ENCODE data around the gene SYNJ2.
A peak's percentile ranks its signal among the peaks of the same experiment; 100 is the strongest.

SYNJ2 gene

DNA sequence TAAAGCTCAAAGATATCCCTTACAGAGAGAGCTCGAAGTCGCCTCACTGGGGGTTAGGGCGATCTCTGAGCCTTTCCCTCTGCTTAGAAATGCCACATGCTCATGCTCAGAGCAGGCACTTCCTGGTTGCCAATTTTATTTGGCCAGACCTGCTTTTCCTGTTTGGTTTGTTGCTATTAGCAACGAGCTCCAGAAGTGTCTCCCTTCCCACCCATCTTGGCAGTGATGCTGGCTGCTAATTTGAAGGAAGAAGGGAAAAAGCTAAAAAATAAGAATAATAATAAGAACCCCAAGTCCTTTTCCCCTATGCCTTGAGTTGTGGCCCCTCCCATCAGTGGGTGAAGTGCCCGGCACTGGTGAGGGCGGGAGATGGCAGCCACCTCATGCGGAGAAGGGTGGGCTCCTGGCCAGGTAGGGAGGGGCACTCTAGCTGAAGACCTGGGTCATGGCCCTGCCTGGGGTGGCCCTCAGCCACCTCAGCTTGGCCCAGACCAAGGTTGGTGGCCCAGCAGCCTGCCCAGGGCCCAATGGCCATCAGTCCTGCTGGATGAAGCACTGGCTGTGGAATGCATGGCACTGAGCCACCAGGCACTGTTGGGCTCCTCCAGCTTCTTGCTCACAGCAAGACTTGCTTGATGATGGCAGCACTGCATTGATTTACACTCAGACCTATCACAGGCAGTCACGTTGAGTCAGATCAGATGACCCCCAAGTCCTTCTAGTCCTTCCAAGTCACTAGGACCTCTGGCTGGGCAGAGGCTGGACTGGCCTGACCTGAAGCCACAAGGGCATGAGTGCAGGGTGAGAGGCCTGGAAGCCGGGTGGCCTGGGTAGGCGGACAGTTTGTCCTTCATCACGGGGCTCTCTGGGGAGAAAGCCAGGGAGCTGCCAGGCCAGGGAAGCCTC lies 79.0 kb downstream of the SYNJ2 start:
- no peak for DNase-seq (ENCODE audit: low read depth)

DNA sequence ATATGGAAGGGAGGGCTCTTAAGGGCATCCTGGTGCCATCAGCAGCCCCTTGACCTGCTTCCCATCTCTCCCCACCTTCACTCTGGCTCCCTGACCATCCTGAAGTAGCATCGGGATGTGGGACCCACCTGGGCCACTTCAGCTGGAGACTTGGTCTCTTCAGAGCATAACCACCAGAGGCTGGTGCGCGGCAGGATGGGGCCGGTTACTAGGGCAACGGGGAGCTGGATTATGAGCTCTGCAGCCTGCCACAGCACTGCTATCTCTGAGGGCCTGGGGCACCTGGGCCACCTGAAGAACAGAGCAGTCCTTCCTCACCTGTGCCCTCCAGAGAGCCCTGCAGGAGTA lies 79.7 kb downstream of the SYNJ2 start:
- no peak for DNase-seq (ENCODE audit: low read depth)

DNA sequence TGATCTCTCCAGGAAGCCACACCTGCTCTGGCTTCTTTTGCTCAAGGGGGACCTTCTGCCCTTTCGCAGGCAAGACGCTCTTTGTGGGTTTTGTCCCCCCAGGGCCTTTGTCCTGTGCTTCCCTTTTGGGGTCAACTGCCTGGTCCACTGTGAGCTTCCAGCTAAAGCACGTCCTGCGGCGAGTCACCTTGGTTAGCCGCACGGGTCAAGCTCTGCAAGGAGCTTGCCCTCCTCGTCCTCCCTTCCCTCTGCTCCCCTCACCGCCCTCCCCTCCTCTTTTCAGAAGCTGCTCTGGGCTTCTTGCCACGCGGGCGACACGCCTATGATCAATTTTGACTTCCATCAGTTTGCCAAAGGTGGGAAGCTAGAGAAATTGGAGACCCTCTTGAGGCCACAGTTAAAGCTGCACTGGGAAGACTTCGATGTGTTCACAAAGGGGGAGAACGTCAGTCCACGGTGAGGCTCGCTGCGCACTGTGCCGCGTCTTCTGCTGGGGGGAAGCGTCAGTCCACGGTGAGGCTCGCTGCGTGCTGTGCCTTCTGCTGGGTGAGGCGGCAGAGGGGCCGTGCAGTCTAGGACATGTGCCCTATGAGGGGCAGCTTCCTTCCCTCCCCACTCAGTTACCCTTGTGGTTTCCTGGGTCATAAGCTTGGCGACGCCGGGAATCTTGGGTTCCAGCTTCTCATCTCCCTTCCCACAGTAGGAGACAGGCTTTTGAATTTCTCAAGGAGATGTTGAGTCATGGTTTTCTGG lies 80.2 kb downstream of the SYNJ2 start:
- no peak for DNase-seq (ENCODE audit: low read depth)

DNA sequence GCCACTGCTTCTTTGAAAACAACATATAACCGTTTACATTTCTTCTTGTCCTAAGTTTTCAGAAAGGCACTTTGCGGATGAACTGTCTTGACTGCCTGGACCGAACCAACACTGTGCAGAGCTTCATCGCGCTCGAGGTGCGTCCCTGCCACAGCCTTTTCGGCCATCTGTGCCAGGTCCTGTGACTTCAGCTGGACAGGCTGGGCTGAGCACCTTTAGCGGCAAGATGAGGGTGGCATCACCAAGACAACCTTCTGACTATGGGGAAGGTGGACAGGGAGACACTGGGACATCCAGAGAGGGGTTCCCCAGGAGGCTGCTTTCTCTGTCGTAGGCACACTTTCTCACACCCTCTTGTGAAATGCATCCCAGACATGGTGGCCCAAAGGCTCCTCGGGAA lies 82.1 kb downstream of the SYNJ2 start:
- DNase-seq (ENCODE audit: low read depth): no peak

DNA sequence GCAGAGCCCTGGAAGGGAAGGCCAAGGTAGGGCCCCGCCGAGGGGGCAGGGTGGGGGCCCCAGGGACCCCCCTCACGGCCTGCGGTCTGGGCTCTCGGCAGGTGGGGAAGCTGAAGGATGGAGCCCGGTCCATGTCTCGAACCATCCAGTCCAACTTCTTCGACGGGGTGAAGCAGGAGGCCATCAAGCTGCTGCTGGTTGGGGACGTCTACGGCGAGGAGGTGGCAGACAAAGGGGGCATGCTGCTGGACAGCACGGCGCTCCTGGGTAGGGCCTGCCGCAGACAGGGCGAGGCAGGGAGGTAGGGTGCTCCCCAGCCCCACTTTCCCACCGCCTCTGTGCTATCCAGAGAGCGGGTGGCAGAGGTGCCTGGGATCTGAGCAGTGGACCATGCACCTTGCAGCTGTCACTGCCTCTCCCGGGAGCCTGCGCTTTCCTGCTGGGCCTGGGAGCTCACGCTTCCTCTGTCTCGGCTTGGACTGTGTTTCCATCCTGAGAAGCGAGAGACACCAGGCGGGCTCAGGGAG lies 83.1 kb downstream of the SYNJ2 start:
- no peak for DNase-seq (ENCODE audit: low read depth)

DNA sequence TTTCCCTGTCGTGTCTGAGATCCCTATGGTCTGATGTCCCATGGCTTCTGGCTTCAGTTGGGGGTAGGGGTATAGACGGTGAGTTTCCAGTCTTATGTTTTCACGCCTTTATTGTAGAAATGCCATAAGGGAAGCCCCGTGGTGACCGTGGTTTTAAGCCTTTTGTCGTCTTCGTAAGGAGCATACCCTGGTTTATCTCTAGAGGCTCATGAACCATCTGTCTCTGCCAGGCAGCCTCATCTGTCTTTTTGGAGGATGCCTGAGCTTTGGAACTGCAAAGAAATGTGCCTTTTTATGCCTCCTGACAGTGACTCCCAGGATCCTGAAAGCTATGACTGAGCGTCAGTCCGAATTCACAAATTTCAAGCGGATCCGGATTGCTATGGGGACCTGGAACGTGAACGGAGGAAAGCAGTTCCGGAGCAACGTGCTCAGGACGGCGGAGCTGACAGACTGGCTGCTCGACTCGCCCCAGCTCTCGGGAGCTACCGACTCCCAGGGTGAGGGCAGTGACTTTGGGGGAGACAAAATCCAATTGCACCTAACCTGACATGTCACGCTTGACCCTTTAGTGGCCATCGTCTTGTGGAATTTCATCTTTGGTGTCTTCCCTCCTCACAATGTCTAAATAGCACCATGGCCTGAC lies 84.6 kb downstream of the SYNJ2 start:
- no peak for DNase-seq (ENCODE audit: low read depth)

DNA sequence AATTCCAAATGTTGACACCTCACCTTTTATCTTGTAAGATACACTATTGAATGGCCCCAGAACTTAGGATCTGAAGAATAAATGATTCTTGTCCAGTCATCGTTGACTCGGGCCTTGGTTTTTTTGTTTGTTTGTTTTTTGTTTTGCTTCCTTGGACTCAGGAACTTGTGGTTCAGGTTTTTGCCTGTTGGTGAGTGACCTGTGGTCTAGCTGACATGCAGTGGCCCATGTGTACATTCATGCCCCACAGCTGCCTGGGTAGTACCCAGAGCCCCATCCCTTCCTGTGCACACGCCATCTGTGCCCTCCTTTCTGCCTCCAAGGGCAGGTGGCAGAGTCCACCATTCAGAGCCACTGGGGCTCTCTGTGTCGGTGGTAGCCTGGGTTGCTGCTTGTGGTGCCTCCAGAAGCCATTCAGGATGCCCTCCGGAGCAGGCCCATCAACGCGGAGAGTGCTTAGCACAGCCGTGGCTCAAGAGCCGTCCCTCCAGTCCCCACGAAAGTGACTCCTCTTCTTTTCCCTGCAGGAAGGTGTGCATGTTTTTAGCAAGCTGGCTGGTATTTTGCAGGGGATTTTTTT lies 85.9 kb downstream of the SYNJ2 start:
- DNase-seq (ENCODE audit: low read depth): no peak

DNA sequence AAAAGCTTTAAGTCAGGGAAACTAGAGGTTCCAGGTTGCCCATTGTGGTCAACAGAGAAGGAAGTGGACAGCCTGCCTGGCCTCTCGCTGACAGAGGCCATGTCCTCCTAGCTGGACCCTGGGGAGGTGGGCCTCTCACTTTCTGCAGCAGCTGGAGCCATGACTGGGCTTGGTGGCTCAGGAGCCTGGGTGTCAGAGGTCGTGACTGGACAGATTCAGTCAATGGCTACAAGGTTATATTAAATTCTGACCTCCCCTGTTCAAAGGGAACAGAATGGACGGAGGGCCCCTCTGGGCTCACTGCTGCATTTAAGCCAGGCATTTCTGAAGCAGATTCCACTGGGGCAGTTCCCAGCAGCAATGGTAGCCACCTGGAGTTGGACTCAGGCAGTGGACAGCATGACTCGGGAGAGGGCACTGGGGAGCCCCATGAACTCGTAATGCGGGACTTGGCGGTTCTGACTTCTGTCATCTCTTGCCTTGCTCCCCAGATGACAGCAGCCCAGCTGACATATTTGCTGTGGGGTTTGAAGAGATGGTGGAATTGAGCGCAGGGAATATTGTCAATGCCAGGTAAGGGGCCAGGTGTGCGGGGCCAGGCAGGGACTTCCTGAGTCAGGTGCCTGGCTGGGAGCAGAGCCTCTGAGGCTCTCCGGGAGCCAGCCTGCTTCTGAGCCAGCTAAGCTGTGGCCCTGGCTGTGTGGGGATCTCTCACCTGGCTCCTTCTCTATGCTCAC lies 86.7 kb downstream of the SYNJ2 start:
- DNase-seq (ENCODE audit: low read depth): no peak

DNA sequence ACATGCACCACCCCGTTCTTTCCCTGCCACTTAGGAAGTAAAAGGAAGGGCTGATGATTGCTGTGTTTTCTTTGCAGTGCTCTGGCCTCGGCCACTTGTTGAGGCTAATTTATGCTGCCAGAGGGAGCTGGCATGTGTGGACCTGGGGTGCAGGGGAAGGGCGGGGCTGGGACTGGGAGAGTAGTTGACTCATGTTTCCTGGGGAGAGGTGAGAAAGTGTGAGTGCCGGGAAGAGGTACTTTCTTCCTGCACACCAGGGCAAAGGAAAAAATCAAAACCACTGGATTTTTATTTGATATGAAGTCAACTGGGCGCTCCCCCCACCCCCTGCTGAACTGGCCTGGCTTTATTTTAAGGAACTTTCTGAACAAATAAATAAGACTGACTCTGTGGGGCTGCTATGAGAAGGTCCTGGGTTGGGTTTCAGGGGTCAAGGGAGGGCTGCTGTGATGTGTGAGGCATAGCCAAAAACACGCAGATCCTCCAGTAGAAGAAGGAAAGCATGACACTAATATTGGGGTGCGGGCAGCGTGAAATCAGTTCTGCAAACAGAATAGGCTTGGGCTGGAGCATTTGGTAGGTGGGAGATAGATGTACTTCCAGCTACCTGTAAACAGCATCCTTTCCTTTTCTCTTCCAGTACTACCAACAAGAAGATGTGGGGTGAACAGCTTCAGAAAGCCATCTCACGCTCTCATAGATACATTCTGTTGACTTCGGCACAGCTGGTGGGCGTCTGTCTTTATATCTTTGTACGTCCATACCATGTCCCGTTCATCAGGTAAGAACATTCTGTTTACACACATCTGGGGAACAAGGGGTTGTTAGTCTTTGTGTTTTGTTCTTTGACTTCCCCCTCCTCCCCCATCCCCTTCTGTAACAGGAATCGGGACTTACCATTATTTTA lies 87.5 kb downstream of the SYNJ2 start:
- DNase-seq (ENCODE audit: low read depth): no peak

DNA sequence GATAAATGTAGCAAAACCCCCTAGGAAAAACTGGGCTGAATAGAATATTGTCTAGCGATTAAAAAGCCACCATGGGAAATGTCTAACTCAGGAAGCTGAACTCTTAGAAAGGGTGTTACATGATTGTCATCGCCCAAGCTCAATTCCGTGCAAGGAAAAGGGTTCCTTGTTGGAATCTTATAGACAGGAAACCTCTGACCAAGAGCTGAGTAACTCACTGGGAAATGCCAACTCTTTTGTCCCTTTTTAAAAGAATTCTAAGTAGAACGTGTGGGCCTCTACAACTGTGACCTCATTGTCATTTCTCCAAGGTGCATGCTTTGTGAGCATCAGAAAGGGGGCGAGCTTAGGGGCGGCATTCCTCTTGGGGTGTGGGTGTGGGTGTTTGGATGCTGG lies 88.1 kb downstream of the SYNJ2 start:
- DNase-seq (ENCODE audit: low read depth): no peak

DNA sequence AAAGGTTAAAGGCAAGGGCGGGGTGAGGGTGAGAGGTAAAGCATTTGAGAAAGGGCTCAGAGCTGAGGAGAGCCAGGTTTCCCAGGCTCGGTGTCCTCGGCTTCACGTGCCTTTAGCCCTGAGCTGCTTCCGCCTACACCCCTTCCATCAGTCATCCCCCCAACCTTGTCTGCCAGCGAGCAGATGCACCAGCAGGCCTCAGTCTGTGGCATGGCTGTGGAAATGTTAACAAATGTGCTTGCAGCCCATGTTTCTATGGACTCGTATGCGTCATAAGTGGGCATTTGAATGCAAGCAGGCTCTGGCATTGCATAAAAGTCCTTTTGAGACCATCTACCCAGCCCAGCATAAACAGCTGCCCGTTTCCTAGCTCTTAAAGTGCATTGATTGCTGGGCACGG lies 88.8 kb downstream of the SYNJ2 start:
- no peak for DNase-seq (ENCODE audit: low read depth)

DNA sequence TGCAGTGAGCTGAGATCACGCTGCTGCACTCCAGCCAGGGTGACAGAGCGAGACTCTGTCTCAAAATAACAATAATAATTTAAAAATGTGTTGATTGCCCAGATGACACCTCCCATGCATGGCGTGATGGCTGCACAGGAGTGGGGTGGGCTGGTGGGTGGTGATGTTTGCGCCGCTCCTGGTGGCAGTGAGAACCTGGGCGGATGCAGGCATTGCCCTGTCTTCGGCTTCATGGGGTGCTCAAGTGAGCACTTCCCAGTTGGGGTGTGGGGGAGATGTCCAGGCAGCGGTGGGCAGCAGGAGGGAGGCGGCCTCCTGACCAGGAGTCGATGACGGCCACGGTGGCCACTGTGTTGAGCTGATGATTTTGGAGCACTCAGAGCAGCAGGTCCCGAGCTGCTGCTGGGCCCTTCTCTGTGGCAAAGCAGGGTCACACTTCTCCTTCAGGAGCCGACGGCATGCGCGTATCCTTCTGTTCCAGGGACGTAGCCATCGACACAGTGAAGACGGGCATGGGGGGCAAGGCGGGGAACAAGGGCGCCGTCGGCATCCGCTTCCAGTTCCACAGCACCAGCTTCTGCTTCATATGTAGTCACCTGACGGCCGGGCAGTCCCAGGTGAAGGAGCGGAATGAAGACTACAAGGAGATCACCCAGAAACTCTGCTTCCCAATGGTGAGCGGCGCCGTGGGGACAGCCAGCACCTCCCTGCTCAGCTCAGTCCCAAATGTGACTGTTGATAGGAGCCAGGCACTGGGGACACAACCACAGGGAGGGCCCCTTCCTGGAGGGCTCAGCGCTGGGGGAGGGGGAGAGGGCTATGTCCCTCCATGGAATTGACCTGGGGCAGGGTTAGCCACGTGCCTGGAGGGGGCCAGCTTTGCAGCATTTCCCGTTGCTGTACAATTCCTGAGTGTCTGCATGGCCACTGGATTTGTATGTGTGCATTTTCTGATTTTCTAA lies 89.7 kb downstream of the SYNJ2 start:
- DNase-seq (ENCODE audit: low read depth): no peak

DNA sequence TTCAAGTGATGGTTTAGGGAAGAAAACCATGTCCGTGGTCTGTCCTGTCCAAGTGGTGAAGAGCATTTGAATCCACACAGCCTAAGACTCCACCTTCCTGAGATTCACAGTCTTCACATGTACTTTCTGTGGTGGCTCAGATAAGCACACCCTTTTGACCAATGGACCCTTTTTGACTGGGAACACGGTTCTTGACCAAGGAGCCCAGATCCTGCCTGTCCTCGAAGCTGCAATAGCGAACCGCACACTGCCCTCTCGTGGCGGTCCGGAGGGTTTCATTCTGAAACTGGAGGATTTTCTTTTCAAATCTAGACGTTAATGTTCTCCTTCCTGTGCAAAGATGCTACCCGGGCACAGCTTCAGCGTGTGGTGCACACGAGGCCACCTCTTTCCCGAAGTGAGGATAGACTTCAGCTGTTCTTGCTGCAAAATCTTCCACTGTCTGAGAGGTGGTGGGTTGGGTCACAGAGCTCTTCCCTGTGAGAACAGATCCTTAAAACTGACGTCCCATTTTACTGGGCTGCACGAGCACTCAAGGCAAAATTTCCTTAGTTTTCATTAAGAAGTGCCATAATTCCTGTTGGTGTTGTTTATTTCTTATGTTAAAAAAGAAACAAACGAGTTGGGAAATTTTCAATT lies 90.5 kb downstream of the SYNJ2 start:
- DNase-seq (ENCODE audit: low read depth): peak; percentile 47

DNA sequence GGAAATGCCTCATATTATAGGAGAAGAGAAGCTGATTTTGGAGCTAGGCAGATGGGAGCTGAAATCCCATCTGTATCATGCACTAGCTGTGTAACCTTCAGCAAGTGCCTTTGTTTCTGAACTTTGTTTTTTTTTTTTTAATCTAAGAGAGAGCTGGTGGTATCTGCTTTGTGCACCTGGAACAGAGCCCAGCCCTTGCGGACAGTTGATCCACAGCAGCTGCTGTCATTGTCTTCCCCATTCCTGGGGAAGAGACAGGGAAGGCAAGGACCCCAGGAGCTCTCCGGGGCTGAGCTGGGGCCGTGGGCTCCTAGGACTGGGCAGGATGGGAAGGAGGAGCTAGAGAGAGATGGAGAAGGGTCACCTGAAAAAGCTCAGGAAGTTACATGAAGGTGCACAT lies 92.1 kb downstream of the SYNJ2 start:
- no peak for DNase-seq (ENCODE audit: low read depth)

DNA sequence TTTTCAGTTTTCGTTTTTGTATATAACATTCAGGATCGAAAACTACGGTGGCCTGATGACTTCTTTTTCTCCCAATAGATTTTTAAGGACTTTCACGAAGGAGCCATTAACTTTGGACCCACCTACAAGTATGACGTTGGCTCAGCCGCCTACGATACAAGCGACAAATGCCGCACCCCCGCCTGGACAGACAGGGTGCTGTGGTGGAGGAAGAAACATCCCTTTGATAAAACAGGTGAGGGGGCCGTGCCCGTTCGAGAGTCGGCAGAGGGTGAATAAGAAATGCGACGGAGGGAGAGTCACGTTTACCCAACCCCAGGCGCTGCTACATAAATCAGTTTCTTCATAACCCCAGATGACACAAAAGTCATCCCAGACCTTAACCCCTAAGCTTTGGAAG lies 94.9 kb downstream of the SYNJ2 start:
- no peak for DNase-seq (ENCODE audit: low read depth)

DNA sequence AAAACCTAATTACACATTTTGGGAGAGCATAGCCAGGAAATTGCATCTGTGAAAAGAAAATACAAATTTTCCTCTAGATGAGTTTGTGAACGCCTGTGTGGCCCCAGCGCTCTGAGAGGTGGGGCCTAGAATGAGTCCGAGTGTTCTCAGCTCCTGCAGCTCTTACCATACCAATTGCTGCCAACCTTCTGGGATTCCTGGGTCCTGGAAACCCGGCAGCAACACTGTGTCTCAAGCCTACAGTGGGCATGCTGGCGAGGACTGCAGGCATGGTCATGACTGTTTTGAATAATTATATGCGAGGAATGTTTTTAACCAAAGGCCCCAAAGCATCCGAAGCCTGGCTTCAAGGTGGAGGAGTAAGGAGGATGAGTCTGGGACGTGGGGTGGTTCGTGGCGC lies 96.0 kb downstream of the SYNJ2 start:
- DNase-seq (ENCODE audit: low read depth): no peak

DNA sequence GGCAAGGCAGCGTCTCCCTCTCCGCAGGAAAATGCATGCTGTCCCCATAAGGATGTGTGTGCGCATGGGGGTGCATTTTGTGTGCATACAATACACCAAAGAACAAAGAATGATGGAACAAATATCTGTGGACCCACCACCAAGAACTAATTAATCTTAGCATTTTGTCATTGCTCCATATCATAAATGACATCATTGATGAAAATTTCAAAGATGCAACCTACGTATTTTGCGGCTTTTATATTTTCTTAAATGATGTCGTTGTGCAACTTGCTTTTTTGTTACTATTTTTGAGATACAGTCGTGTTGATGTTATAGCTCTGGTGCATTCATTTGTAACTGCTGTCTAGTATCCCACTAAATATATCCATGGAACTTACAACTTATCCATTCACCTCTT lies 96.7 kb downstream of the SYNJ2 start:
- no peak for DNase-seq (ENCODE audit: low read depth)

DNA sequence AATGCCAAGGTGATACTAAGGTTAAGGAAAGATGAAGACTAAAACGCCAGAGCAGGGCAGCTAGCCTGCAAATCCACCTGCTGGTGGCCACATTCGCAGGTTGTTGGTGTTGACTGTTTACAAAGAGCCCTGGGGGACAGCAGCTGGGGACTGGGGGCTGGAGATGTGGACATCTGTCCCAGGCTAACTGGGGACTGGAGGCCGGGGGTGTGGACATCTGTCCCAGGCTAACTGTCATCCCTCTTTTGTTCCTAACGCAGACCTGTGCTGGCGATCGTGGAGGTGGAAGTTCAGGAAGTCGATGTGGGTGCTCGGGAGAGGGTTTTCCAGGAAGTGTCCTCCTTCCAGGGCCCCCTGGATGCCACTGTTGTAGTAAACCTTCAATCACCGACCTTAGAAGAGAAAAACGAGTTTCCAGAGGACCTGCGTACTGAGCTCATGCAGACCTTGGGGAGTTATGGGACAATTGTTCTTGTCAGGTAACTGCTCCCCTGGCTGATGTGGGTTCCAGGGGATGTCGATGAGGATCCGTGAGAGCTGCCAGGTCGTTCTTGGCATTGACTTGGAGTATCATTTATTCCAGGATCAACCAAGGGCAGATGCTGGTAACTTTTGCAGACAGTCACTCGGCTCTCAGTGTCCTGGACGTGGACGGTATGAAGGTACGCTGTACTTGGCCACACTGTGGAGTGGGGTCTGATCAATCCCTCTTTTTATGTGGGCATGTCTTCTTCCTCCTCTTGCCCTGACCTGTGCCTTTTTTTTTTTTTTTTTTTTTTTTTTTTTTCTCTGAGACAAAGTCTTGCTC lies 99.4 kb downstream of the SYNJ2 start:
- no peak for DNase-seq (ENCODE audit: low read depth)
